C1 segment of cervical spinal cord (tissue), 14 donors: ENCODE data around the gene DLX1.
"Not testable (repeated sequence)": the region's sequence is repeated elsewhere in the genome, so short reads cannot be mapped to it uniquely, and the experiment has no call there.

Source experiments
- DNase-seq, 14 donors: peaks; one replicate each; lab custom pipeline; 2025; lab: John Stamatoyannopoulos, UW

Gene DLX1

GRCh38 chr2:172063446-172063845 lies 21.9 kb upstream of the DLX1 start:
- no peak for DNase-seq

DNA sequence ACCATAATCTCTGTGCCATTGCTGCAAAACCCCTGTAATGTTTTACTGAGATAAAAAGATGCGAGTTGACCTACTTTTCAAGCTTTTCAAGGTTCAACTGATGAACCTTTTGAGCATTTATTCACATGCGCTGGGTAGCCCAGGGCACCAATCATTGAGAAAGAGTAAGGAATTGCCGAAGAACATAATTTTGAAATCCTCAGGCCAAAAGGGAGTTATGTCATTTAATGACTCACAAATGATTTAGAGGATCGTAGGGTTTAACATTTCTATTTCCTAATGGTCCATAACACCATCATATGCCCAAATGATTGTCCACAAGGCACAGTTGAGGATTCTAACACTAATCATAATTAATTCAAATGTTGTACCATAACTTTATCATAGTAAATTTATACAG lies 20.2 kb upstream of the DLX1 start:
- no peak for DNase-seq

DNA sequence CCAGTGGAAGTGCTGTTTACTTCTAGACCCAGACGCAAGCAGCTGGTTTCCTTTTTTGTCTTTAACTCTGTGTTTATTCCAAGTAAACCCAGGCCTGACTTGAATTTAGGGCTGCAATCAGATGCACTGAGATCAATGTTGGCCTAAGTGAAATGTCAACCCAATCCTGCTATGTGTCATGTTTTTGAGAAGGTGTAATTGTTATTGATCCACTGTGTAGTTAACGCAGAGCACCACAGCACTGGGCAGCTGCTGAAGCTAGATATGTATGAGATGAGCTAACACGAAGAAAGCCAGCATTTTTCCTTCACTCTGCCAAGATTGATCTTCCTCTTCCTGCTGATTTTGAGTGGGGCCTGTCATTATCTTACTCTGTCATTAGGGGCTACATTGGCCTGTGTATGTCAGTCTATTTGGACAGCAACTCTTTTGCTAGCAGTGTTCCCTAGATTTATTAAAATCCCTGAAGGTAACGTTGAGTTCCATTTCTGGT lies 18.9 kb upstream of the DLX1 start:
- no peak for DNase-seq

DNA sequence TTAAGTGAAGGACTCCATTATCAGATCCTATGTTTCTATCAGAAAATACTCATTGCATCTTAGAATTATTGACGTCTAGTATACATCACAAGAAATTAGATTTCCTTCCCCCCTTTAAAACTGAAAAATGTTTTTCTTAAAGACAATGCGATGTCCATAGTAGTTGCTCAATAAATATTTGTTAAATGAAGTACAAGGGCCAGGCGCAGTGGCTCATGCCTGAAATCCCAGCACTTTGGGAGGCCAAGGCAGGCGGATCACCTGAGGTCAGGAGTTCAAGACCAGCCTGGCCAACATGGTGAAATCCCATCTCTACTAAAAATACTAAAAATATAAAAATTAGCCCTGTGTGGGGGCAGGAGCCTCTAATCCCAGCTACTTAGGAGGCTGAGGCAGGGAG lies 17.4 kb upstream of the DLX1 start:
- not testable (repeated sequence) for DNase-seq

- DNase-seq, result no peak
Observed at GRCh38 chr2:172070936-172071335, 14.4 kb upstream of the DLX1 start.

DNA sequence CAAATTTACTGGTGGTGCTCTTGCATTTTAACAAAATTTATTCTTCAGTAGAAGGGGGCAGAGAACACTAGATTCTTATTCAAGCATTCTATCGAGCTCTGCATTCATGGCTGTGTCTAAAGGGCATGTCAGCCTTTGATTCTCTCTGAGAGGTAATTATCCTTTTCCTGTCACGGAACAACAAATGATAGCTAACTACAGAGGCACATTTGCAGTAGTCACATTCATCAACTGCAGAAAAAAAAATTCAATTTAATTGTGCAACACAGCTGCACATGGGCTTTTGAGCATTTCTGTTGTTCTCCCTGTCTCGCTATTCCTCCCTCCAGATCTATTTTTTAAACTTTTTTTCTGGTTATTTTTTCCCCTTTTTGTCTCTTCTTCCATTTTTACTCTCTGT lies 13.0 kb upstream of the DLX1 start:
- DNase-seq, result no peak

DNA sequence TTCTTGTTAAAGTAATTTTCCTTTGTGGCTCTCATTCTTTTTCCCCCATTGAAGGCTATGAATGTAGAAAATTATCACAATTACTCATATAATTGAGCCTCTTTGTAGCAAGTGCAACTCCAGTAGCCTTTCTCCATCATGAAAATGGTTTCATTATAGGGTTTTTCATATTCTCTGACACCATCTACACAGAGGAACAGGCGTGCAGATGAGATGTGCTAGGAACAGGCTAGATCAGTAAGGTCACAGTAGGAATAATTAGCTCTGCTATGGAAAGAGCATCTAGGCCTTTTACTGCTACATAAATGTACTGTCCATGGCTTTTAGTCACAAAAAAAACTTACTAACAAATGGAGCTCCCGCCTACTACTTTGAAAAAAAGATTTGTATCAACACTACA lies 12.6 kb upstream of the DLX1 start:
- no peak for DNase-seq

- DNase-seq, result no peak
Observed at GRCh38 chr2:172073518-172073917, 11.8 kb upstream of the DLX1 start.

DNA sequence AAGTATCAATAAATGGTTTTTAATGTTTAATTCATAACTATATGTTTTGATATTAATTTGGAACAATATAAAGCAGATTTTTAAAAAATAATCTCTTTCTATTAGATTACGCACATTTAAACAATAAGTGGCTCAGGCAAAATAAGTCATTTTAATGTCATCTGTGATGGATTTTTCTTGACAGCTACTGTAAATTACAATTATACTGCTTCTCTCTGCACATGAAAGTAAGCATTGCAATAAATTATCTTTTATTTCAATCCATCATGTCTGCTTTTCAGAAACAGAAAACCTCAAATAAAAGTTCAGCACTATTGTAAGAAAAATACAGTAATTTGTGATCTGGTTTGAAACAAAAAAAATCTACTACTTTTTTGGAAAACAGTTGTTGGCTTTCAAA lies 11.1 kb upstream of the DLX1 start:
- no peak for DNase-seq

- no peak for DNase-seq
Observed at GRCh38 chr2:172079416-172079815, 5.9 kb upstream of the DLX1 start.

DNA sequence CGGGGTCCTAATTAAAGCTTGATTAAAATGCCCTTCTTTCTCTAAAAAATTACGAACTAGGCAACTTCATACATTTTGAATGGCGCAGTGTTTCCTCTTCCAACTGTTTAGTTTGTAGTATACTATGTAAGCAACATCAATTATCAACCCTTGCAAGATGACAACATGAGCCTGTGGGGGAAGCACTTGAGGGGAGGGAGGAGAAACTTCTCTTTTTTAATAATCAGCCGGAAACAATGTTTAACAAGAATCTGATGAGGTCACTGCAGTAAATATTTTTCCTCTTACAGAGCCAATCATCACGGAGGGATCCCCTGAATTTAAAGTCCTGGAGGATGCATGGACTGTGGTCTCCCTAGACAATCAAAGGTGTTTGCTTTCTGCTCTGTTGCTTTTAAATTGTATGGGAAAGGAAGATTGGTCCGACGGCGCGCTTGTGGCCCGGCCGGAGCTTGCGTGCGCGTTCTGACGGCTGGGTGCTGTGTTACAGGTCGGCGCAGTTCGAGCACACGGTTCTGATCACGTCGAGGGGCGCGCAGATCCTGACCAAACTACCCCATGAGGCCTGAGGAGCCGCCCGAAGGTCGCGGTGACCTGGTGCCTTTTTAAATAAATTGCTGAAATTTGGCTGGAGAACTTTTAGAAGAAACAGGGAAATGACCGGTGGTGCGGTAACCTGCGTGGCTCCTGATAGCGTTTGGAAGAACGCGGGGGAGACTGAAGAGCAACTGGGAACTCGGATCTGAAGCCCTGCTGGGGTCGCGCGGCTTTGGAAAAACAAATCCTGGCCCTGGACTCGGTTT lies 5.3 kb upstream of the DLX1 start:
- DNase-seq, result no peak

GRCh38 chr2:172080641-172081220 lies 4.6 kb upstream of the DLX1 start:
- no peak for DNase-seq

- no peak for DNase-seq
Observed at GRCh38 chr2:172081221-172082022, 3.9 kb upstream of the DLX1 start.

- no peak for DNase-seq
Observed at GRCh38 chr2:172082105-172082943, 3.0 kb upstream of the DLX1 start.

- no peak for DNase-seq
Observed at GRCh38 chr2:172082944-172083627, 2.2 kb upstream of the DLX1 start.

DNA sequence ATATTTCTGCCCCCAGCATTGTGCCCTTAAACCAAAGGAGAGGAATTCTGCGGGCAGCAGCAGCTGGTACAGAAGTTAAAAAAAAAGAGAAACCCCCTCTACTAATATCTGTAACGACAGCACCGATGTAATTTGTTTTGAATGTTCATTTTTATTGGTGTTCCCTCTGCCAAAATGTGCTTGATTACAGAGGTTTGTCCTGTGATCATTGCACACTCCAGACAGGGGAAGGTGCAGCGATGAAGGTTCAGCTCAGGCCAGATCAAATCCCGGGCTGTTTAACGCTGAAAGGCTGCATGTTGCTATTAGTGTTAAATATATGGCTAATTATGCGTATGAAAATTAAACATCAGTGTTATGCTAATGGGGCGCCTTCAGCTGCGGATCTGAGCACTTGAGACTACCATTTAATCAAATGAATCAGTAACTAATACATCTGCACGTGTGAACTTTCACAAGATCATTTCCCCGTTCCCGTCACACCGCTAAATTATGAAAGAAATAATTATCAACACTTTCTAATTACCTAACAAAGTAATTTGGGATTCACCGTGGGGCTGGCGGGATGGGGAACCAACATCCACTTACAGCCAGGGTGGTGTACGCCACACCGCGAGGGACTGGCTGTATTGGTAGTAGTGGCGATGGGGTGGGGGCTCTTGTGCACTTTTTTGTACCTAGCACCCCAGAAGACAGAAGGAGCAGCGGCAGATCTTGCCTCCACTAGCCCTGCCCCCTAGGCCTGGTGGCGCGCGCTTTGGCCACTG lies 1.5 kb upstream of the DLX1 start:
- no peak for DNase-seq

GRCh38 chr2:172084395-172084644 lies 987 bp upstream of the DLX1 start:
- DNase-seq, result no peak

DNA sequence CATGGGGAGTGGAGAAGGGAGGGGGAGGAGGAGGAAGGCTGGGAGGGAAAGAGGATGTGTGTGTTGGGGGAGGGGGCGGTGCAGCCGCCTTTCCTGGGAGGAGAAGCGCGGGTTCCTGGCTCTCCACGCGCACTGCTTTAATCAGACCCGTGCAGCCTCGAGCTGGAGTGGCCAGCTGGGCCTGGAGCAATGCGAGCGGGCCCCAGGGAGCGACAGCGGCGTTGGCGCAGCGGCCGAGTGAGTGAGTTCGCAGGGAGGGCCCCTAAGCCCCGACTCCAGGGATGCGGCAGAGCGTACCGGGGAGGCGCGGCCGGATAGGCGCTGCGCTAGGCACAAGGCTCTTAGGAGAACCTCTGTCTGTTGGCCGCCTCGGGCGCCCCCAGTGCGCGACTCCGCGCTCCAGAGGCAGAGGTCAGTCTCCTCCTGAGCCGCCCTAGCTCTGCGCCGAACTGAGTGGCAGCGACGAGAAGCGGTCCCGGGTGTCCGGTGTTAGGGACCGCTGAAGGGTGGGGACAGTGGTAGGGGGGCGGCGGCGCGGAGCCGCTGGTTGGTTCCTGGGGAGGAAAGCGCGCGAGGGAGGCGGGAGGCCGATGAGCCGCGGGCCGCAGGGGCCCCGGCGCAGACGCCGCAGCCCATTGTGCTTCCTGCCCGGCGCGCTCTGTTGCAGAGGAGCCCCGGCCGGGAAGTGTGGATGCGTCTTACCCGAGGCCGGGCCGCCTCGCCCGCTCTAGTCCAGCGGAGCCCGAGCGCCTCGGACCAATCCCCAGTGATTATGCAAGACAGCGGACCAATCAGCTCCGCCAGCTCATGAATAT lies 455 bp upstream of the DLX1 start:
- peak in 7 of 14 donors; percentile 23 to 64 (median 35) for DNase-seq
